ENCODE measurements around the gene CEACAM16. TPM values are rescaled to one million over a fixed set of nuclear protein-coding genes. Genes with fewer than 3 reads are reported as not detected.
A peak's percentile ranks its signal among the peaks of the same experiment; 100 is the strongest.

The CEACAM16 gene
- polyA plus RNA-seq, 1 donor (not counting 4 experiments of a cell fraction or from before 2014, with no cell fraction given): not detected

- H3K27ac ChIP-seq (ENCODE audit: control insufficient read depth, insufficient read depth, low read length): peak overlapping the region; percentile 38
- FAIRE-seq (no peak), DNase-seq (ENCODE audit: low read depth, low spot score) (no peak)
- H3K36me3 ChIP-seq (ENCODE audit: control insufficient read depth in 2 of 2, extremely low read depth in 1 of 2, insufficient read depth in 2 of 2, low read length in 2 of 2): peaks cover 0 to 4% of the 10 kb centered on the region in 2 experiments
- H3K79me2 ChIP-seq (ENCODE audit: control insufficient read depth, insufficient read depth, low read length): peaks cover 11% of the 10 kb centered on the region
- peak overlapping the region; percentile 45 for H3K9ac ChIP-seq (ENCODE audit: control insufficient read depth, extremely low read depth, insufficient read depth, low read length)
- H3K4me3 ChIP-seq (ENCODE audit: control insufficient read depth in 2 of 3, extremely low read depth in 1 of 3, insufficient read depth in 2 of 3, low read depth in 1 of 3, low read length in 3 of 3): no peak overlapping the region
- peaks cover 4% of the 10 kb centered on the region for H3K9me1 ChIP-seq (ENCODE audit: control insufficient read depth, extremely low read depth, insufficient read depth, low read length)
- H3K9me3 ChIP-seq (ENCODE audit: control insufficient read depth, low read depth, low read length): no peaks in the 10 kb centered on the region
- peaks cover 43% of the 10 kb centered on the region for H3K4me1 ChIP-seq (ENCODE audit: control insufficient read depth, extremely low read depth, insufficient read depth, low read length)
- TF ChIP-seq, protein P1, sequence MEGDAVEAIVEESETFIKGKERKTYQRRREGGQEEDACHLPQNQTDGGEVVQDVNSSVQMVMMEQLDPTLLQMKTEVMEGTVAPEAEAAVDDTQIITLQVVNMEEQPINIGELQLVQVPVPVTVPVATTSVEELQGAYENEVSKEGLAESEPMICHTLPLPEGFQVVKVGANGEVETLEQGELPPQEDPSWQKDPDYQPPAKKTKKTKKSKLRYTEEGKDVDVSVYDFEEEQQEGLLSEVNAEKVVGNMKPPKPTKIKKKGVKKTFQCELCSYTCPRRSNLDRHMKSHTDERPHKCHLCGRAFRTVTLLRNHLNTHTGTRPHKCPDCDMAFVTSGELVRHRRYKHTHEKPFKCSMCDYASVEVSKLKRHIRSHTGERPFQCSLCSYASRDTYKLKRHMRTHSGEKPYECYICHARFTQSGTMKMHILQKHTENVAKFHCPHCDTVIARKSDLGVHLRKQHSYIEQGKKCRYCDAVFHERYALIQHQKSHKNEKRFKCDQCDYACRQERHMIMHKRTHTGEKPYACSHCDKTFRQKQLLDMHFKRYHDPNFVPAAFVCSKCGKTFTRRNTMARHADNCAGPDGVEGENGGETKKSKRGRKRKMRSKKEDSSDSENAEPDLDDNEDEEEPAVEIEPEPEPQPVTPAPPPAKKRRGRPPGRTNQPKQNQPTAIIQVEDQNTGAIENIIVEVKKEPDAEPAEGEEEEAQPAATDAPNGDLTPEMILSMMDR (optimal IDR thresholded peaks at IDR 0.05 in 1 of 3, IDR thresholded peaks at IDR 0.05 in 1 of 3, conservative IDR thresholded peaks at IDR 0.05 in 1 of 3; ENCODE audit: extremely low read depth in 1 of 3, insufficient read depth in 2 of 3, low read length in 3 of 3): no peak
- no peak for TF ChIP-seq EZH2 (IDR thresholded peaks at IDR 0.05; ENCODE audit: low read length)
- H3K4me2 ChIP-seq (ENCODE audit: control insufficient read depth, extremely low read depth, insufficient read depth, low read depth, low read length): peak overlapping the region; percentile 45
- peak overlapping the region; percentile 1 for H2AFZ ChIP-seq (ENCODE audit: control insufficient read depth, low read length)
- dilution Hi-C loops (cut with MboI; ENCODE audit: extremely low pct_ligation_motif_present, low sequenced_read_pairs): no loop called here
- no peaks in the 10 kb centered on the region for H3K27me3 ChIP-seq (ENCODE audit: control insufficient read depth, extremely low read depth, insufficient read depth, low read length)
- no peaks in the 10 kb centered on the region for H4K20me1 ChIP-seq (ENCODE audit: control insufficient read depth, extremely low read depth, insufficient read depth, low read length)
These were observed 46.0 kb downstream of the CEACAM16 start for GRCh38 chr19:44744871-44745332.

- Histone ChIP-seq H3K9me1 (ENCODE audit: control insufficient read depth, extremely low read depth, insufficient read depth, low read length) (peaks cover 4% of the 10 kb centered on the region), H3K9ac (ENCODE audit: control insufficient read depth, extremely low read depth, insufficient read depth, low read length) (peak overlapping the region; percentile 45), H3K4me1 (ENCODE audit: control insufficient read depth, extremely low read depth, insufficient read depth, low read length) (peaks cover 45% of the 10 kb centered on the region), H3K27me3 (ENCODE audit: control insufficient read depth, extremely low read depth, insufficient read depth, low read length) (no peaks in the 10 kb centered on the region), H2AFZ (ENCODE audit: control insufficient read depth, low read length) (peak overlapping the region; percentile 30), H3K4me3 (ENCODE audit: control insufficient read depth in 2 of 3, extremely low read depth in 1 of 3, insufficient read depth in 2 of 3, low read depth in 1 of 3, low read length in 3 of 3) (no peak overlapping the region), H3K9me3 (ENCODE audit: control insufficient read depth, low read depth, low read length) (no peaks in the 10 kb centered on the region), H4K20me1 (ENCODE audit: control insufficient read depth, extremely low read depth, insufficient read depth, low read length) (no peaks in the 10 kb centered on the region), H3K79me2 (ENCODE audit: control insufficient read depth, insufficient read depth, low read length) (peaks cover 13% of the 10 kb centered on the region), H3K27ac (ENCODE audit: control insufficient read depth, insufficient read depth, low read length) (peak overlapping the region; percentile 38), H3K4me2 (ENCODE audit: control insufficient read depth, extremely low read depth, insufficient read depth, low read depth, low read length) (peak overlapping the region; percentile 45), H3K36me3 (ENCODE audit: control insufficient read depth in 2 of 2, extremely low read depth in 1 of 2, insufficient read depth in 2 of 2, low read length in 2 of 2) (peaks cover 2 to 6% of the 10 kb centered on the region in 2 experiments)
- peak; percentile 52 for FAIRE-seq
- DNase-seq (ENCODE audit: low read depth, low spot score): no peak
- dilution Hi-C loops (cut with MboI; ENCODE audit: extremely low pct_ligation_motif_present, low sequenced_read_pairs): no loop called here
- TF ChIP-seq EZH2 (IDR thresholded peaks at IDR 0.05; ENCODE audit: low read length): no peak
- TF ChIP-seq, protein P1 (optimal IDR thresholded peaks at IDR 0.05 in 1 of 3, IDR thresholded peaks at IDR 0.05 in 1 of 3, conservative IDR thresholded peaks at IDR 0.05 in 1 of 3; ENCODE audit: extremely low read depth in 1 of 3, insufficient read depth in 2 of 3, low read length in 3 of 3): no peak
These were observed 46.4 kb downstream of the CEACAM16 start for GRCh38 chr19:44745341-44745831.
